Stimulated activated CD8-positive, alpha-beta memory T cell treated with anti-CD3 and anti-CD28 coated beads, Interleukin-4, amount 100 ng/mL, for 24 hours (primary cell): Measurements from ENCODE around the gene HRK.
A peak's percentile ranks its signal among the peaks of the same experiment; 100 is the strongest.
"Not testable (repeated sequence)": the region's sequence is repeated elsewhere in the genome, so short reads cannot be mapped to it uniquely, and the experiment has no call there.

Experiments used
- DNase-seq: peaks from one replicate; pipeline ENCODE4 v3.0.0-alpha.2; 2020; ENCODE audit warnings: low read depth

Gene HRK

DNA sequence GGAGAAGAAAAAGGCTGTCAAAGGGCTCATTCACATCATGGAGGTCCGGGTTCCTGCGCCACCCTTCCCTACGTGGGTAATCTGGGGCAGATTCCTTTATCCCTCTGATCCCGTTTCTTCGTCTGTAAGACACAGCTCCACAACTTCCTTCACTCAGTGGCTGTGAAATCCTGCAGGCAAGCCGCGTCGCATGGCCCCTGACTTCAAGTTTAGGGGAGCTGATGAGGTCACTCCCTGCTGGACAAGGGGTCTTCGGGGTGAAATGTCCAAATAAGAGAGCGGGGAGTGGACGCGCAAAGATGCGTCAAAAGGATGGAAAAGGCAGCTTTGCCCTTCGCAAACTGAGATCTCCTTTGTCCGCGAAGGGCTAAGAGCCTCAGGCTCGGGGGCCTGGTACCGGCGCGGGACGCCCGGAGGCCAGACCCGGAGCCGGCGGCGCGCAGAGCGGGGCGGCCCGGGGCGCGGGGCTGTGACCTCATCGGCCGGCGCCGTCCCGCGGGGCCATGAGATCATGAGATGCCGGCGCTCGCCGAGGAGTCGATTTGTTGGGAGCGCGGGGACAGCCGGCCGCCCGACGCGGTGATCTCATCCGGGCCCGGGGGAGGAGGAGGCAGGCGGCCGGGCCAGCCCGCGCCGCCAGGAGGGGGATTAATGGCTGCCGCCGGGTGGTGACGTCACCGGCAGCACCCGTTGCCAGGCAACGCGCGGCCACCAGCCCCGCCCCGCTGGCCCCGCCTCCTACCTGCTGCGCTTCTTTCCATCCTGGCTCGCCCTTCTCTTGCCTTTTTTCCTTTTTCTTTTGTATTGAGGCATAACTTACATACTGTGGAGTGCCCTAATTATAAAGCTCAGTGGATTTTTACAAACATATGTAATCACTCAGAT lies 62.1 kb downstream of the HRK start:
- peak; percentile 84 for DNase-seq

DNA sequence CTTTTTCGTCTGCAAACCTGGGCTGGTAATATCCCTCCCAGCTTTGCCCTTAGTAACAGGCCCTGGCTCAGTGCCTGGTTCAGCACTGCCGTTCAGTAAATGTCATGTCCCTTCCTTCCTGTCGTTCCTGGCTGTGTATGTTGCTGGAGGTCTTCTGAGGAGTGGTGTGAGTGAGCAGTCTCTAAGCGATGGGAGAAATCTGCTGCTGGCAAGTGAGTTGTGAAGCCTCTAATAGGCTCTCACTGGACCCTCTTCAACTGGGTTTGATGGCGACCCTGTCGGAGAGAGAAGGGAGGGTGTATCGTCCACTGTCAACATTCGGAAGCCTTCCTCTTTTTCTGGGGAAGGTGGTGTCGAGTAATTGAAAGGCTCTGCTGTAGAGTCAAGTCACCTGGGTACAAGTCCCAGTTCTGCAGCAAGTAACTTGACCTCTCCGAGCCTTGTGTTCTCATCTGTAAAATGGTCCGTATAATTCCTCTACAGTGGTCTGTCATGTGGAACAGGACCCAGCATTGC lies 62.8 kb downstream of the HRK start:
- no peak for DNase-seq

DNA sequence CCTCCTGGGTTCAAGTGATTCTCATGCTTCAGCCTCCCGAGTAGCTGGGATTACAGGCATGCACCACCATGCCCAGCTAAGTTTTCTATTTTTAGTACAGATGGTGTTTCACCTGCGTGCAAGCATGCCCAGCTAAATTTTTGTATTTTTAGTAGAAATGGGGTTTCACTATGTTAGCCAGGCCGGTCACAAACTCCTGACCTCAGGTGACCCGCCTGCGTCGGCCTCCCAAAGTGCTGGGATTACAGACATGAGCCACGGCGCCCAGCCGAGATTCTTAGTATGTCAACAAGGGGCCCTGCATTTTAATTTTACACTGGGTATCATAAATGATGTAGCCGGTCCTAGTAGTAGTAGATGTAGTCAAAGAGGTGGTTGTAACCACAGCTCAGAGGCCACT lies 66.5 kb downstream of the HRK start:
- DNase-seq = not testable (repeated sequence)

DNA sequence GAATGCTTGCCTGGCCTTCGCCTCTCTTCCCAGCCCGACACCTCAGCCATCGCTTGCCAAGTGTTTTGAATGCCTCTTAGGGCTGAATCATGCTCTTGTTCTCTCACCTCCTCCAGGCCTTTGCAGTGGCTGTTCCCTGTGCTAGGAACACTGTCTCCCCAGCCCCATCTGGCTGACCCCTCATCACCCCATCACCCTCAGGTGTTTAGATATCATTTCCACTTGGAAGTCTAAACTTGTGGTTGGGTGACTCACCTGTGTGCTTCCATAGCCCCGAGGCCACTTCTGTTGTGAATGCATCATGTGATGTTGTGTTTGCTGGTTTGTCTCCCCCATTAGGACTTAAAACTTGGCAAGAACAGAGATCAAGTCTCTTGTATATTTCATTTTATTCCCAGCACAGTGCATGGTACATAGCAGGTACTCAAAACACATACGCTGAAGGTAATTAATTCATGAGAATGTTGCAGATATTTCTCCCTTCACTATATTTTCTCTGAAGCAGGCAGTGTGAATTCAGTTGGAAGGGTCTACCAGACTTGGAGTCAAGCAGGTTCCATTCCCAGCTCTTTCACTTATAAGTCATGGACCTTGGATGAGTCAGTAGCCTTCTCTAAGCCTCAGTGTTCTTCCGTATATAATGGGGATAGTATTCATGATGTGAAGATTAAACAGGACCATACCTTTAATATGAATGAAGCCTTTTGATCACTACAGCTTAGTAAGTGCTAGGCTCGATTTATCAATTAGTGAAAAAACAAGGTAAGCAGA lies 67.8 kb downstream of the HRK start:
- no peak for DNase-seq

DNA sequence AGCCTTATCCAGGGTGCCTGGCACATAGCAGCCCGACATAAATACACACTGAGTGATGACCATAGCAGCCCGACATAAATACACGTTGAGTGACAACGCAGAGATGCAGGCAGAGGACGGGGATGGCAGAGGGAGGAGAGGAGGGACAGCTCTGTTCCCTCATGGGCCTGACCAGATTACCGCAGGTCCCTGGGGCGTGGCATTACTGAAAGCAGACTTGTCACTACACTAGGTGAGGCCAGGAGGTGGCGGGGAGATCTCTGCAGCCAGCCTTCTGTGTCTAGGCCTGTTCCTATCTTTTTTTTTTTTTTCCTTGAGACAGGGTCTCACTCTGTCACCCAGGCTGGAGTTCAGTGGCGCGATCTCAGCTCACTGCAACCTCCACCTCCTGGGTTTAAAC lies 69.0 kb downstream of the HRK start:
- DNase-seq = no peak

DNA sequence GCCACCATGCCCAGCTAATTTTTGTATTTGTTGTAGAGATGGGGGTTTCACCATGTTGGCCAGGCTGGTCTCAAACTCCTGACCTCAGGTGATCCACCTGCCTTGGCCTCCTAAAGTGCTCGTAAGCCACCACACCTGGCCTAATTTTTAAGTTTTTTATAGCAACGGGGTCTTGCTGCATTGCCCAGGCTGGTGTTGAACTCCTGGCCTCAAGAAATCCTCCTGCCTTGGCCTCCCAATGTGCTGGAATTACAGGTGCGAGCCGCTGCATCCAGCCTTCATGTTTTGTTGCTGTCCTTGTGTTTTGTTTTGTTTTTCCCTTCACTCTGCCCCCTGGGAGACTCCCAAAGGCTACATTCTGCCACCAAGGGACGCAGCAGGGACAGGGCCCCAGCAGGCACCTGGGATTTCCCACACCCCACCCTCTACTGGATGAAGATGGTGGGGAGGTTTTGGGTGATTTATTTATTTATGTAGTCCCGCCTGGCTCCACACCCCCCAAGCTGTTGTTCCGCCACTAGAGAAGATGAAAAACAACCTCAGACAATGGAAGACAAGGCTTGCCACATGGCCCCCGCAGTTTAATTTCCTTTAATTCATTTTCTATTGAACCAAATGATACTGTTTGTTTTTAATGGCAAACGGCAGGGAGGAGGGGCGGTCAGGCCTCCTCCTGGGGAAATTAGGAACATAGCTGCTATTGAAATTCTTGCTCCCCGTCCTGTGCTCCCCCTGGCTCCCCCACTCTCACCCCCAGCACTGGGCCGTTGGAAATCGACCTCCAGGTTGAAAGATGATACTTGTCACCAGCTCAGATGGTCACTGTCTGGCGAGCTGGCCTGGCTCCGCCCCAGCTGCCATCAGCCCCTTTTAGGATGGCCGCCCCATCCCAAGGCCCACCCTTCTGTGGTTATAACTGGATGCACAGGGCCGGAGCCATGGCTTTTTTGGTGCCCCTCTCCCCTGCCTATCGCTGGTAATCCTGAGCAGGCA lies 72.8 kb downstream of the HRK start:
- no peak for DNase-seq

DNA sequence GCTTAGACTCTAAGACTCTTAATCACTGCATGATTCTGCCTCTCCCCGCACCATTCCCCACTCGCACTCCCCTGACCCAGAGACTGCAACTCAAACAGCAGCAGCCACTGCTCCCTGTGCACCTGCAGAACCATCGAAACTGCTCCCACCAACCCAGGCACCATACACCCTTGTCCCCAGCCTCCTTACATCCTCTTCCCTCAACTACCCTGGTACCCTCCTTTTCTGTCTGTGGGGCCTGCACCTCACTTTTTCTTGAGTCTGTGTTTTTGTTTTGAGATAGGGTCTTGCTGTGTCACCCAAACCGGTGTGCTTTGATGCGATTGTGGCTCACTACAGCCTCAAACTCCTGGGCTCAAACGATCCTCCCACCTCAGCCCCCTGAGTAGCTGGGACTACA lies 73.7 kb downstream of the HRK start:
- no peak for DNase-seq

DNA sequence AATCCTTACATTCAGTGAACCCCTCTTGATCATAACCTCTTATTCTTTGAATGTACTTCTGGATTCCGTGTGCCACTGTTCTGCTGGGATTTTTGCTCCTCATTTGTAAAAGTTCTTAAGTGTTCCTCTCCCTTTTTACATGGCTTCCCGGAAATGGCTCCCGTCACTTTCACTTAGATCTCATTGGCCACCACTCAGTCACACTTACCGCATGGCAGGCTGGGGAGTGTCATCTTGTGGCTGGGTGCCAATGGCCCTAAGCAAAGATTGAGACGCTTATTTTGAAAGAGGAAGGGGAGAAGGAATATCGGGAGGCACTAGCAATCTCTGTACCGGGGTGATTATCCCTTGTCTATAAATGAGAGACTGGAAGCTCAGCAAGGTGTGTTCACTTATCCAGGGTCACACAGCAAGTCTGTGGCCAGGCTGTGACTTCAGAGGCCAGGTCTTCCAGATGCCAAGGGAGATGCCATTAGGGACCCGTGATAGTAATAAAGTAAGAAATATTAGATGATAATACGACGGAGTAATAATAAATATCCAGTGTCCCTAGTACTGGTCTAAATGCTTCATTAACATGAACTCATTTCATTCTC lies 74.3 kb downstream of the HRK start:
- no peak for DNase-seq
